ENCODE measurements around the gene SMG9. TPM values are rescaled to one million over a fixed set of nuclear protein-coding genes. Genes with fewer than 3 reads are reported as not detected.

SMG9 gene
- total RNA-seq, result 10 to 100 TPM; 48.9 to 51.9 TPM
- 1 to 10 TPM; 3.4 to 8.3 (median 8.3) TPM for polyA plus RNA-seq
- total RNA-seq, result 32.2 to 55.5 (median 38.3) reads per million in 6 experiments

GRCh38 chr19:43754503-43755255, at the start of gene SMG9:
Gene SMG9 (minus strand): TSS chr19:43754962. CDS start chr19:43750741, 4,221 bp downstream.
- H3K27me3 Mint-ChIP-seq, result peaks cover 0 to 4% (median 0%) of the 10 kb centered on the region in 5 donors
- peaks cover 17 to 51% (median 40%) of the 10 kb centered on the region in 4 donors for H3K4me1 Mint-ChIP-seq
- no peaks in the 10 kb centered on the region for H3K9me3 Mint-ChIP-seq
- peaks cover 0 to 21% (median 7%) of the 10 kb centered on the region in 3 donors for H3K36me3 Mint-ChIP-seq
- ATAC-seq (peak; percentile 84 to 87), DNase-seq (peak; percentile 97 to 100 (median 99))
- POLR2A ChIA-PET, result interaction anchor here (0.6 to 4.1 kb wide), 12 partner anchors 9 to 1247 kb away, joined by 3 to 30 read pairs (median 4); partner anchors contain the start of gene KCNN4
- H3K27ac Mint-ChIP-seq, result peak within 1 kb of the TSS; percentile 91 to 99 (median 99)
- H3K4me3 Mint-ChIP-seq, result peak within 1 kb of the TSS; percentile 91 to 99 (median 96)

GRCh38 chr19:43804432-43804831, 49.7 kb upstream of the SMG9 start:
- DNase-seq (no peak), ATAC-seq (no peak)
- POLR2A ChIA-PET, result no interaction called here
- H3K36me3 Mint-ChIP-seq, result no peaks in the 10 kb centered on the region
- H3K4me3 Mint-ChIP-seq, result no peak overlapping the region
- no peak overlapping the region for H3K27ac Mint-ChIP-seq
- H3K9me3 Mint-ChIP-seq, result no peaks in the 10 kb centered on the region
- H3K4me1 Mint-ChIP-seq, result peaks cover 0 to 9% (median under 1%) of the 10 kb centered on the region in 4 donors
- H3K27me3 Mint-ChIP-seq, result peaks cover 4 to 17% (median 11%) of the 10 kb centered on the region in 5 donors

GRCh38 chr19:43802216-43802951, 47.6 kb upstream of the SMG9 start, which contains the start of gene LYPD5:
Gene LYPD5 (minus strand): TSS chr19:43802447. CDS start chr19:43802380, 67 bp downstream.
- Mint-ChIP-seq H3K36me3 (no peaks in the 10 kb centered on the region), H3K27ac (peak within 1 kb of the TSS in 3 of 10 donors; percentile 13 to 49 (median 48)), H3K9me3 (no peaks in the 10 kb centered on the region)

GRCh38 chr19:43799502-43800142, 44.9 kb upstream of the SMG9 start:
- Mint-ChIP-seq H3K27me3 (peaks cover 8 to 39% (median 19%) of the 10 kb centered on the region in 5 donors), H3K36me3 (peaks cover 0 to 4% (median 4%) of the 10 kb centered on the region in 3 donors), H3K27ac (peak overlapping the region in 5 of 10 donors; percentile 0 to 76 (median 57)), H3K4me3 (peak overlapping the region; percentile 5 to 89 (median 80)), H3K9me3 (peaks cover 0 to 9% (median 0%) of the 10 kb centered on the region in 9 donors), H3K4me1 (peaks cover 10 to 23% (median 14%) of the 10 kb centered on the region in 4 donors)
- DNase-seq (no peak), ATAC-seq (no peak)
- POLR2A ChIA-PET, result interaction anchor here (0.6 kb wide), 1 partner anchor 84 kb away, joined by 4 read pairs; the partner anchor contains the start of gene IRGC

More at GRCh38 chr19:43802216-43802951, 47.6 kb upstream of the SMG9 start, which contains the start of gene LYPD5:
- Mint-ChIP-seq H3K27me3 (peaks cover 2 to 24% (median 6%) of the 10 kb centered on the region in 5 donors), H3K4me1 (peaks cover 8 to 23% (median 11%) of the 10 kb centered on the region in 4 donors), H3K4me3 (no peak within 1 kb of the TSS)
- POLR2A ChIA-PET, result no interaction called here
- no peak for ATAC-seq
- no peak for DNase-seq

- ATAC-seq (peak; percentile 91 to 96), DNase-seq (peak in 8 of 10 donors; percentile 33 to 78 (median 42))
- Mint-ChIP-seq H3K4me3 (peak overlapping the region; percentile 61 to 89 (median 80)), H3K36me3 (peaks cover 0 to 4% (median 4%) of the 10 kb centered on the region in 3 donors), H3K4me1 (peaks cover 10 to 23% (median 14%) of the 10 kb centered on the region in 4 donors), H3K9me3 (peaks cover 0 to 9% (median 0%) of the 10 kb centered on the region in 9 donors), H3K27ac (peak overlapping the region in 4 of 10 donors; percentile 62 to 76 (median 72)), H3K27me3 (peaks cover 8 to 41% (median 23%) of the 10 kb centered on the region in 5 donors)
- POLR2A ChIA-PET, result interaction anchor here (0.6 kb wide), 1 partner anchor 83 kb away, joined by 4 read pairs; the partner anchor contains the start of gene IRGC
Measured at GRCh38 chr19:43798546-43799409, 44.0 kb upstream of the SMG9 start.

- DNase-seq (no peak), ATAC-seq (no peak)
- POLR2A ChIA-PET, result no interaction called here
- peaks cover 0 to 9% (median 0%) of the 10 kb centered on the region in 9 donors for H3K9me3 Mint-ChIP-seq
- peaks cover 8 to 45% (median 30%) of the 10 kb centered on the region in 5 donors for H3K27me3 Mint-ChIP-seq
- peak overlapping the region; percentile 61 to 89 (median 80) for H3K4me3 Mint-ChIP-seq
- H3K4me1 Mint-ChIP-seq, result peaks cover 10 to 23% (median 14%) of the 10 kb centered on the region in 4 donors
- peak overlapping the region in 1 of 10 donors; percentile 76 for H3K27ac Mint-ChIP-seq
- H3K36me3 Mint-ChIP-seq, result peaks cover 0 to 4% (median 4%) of the 10 kb centered on the region in 3 donors
Measured at GRCh38 chr19:43798026-43798545, 43.3 kb upstream of the SMG9 start.

- Mint-ChIP-seq H3K9me3 (peaks cover 0 to 9% (median 0%) of the 10 kb centered on the region in 9 donors), H3K36me3 (peaks cover 0 to 4% (median 4%) of the 10 kb centered on the region in 3 donors), H3K4me1 (peaks cover 10 to 23% (median 14%) of the 10 kb centered on the region in 4 donors), H3K4me3 (peak overlapping the region in 8 of 10 donors; percentile 7 to 89 (median 62)), H3K27me3 (peaks cover 8 to 41% (median 30%) of the 10 kb centered on the region in 5 donors), H3K27ac (no peak overlapping the region)
- DNase-seq, result no peak
- no peak for ATAC-seq
- POLR2A ChIA-PET, result no interaction called here
Measured at GRCh38 chr19:43797556-43797955, 42.8 kb upstream of the SMG9 start.

GRCh38 chr19:43797118-43797517, 42.4 kb upstream of the SMG9 start:
- Mint-ChIP-seq H3K27me3 (peaks cover 8 to 41% (median 30%) of the 10 kb centered on the region in 5 donors), H3K27ac (no peak overlapping the region), H3K4me1 (peaks cover 10 to 23% (median 14%) of the 10 kb centered on the region in 4 donors), H3K4me3 (peak overlapping the region; percentile 7 to 89 (median 53)), H3K9me3 (peaks cover 0 to 9% (median 0%) of the 10 kb centered on the region in 9 donors), H3K36me3 (peaks cover 0 to 4% (median 4%) of the 10 kb centered on the region in 3 donors)
- POLR2A ChIA-PET, result interaction anchor here (1.0 kb wide), 1 partner anchor 53 kb away, joined by 3 read pairs; no protein-coding TSS in a partner anchor
- no peak for DNase-seq
- ATAC-seq, result no peak

- Mint-ChIP-seq H3K4me3 (no peak overlapping the region), H3K27ac (no peak overlapping the region), H3K36me3 (no peaks in the 10 kb centered on the region), H3K4me1 (no peaks in the 10 kb centered on the region), H3K9me3 (peaks cover 0 to 2% (median 0%) of the 10 kb centered on the region in 9 donors), H3K27me3 (peaks cover 2 to 27% (median 21%) of the 10 kb centered on the region in 5 donors)
- no peak for ATAC-seq
- no peak for DNase-seq
- POLR2A ChIA-PET, result no interaction called here
Measured at GRCh38 chr19:43790587-43790986, 35.8 kb upstream of the SMG9 start.

GRCh38 chr19:43789029-43789428, 34.3 kb upstream of the SMG9 start:
- H3K4me1 Mint-ChIP-seq, result peaks cover 7 to 12% (median 11%) of the 10 kb centered on the region in 4 donors
- no peak overlapping the region for H3K4me3 Mint-ChIP-seq
- POLR2A ChIA-PET, result no interaction called here
- peaks cover 0 to 2% (median 0%) of the 10 kb centered on the region in 9 donors for H3K9me3 Mint-ChIP-seq
- ATAC-seq (no peak), DNase-seq (no peak)
- H3K27me3 Mint-ChIP-seq, result peaks cover 2 to 20% (median 19%) of the 10 kb centered on the region in 5 donors
- no peaks in the 10 kb centered on the region for H3K36me3 Mint-ChIP-seq
- H3K27ac Mint-ChIP-seq, result peak overlapping the region in 1 of 10 donors; percentile 57

GRCh38 chr19:43786665-43787064, 31.9 kb upstream of the SMG9 start:
- peaks cover 20 to 34% (median 31%) of the 10 kb centered on the region in 4 donors for H3K4me1 Mint-ChIP-seq
- H3K4me3 Mint-ChIP-seq, result no peak overlapping the region
- H3K36me3 Mint-ChIP-seq, result no peaks in the 10 kb centered on the region
- POLR2A ChIA-PET, result interaction anchor here (0.6 kb wide), 1 partner anchor 232 kb away, joined by 3 read pairs; no protein-coding TSS in a partner anchor
- H3K27me3 Mint-ChIP-seq, result peaks cover 2 to 20% (median 15%) of the 10 kb centered on the region in 5 donors
- no peaks in the 10 kb centered on the region for H3K9me3 Mint-ChIP-seq
- no peak overlapping the region for H3K27ac Mint-ChIP-seq
- ATAC-seq (no peak), DNase-seq (no peak)

Data from naive thymus-derived CD8-positive, alpha-beta T cell (primary cell).